Activated CD4-positive, alpha-beta T cell treated with anti-CD3 and anti-CD28 coated beads, Interleukin-2, amount 10 ng/mL, durations not matched to agents 24 days and 14 days (primary cell): ENCODE results near the gene SLC22A23. TPM values are rescaled to one million over a fixed set of nuclear protein-coding genes. Genes with fewer than 3 reads are reported as not detected.

ENCODE experiments used
- DNase-seq: peaks from one replicate; pipeline ENCODE4 v3.0.0; 2022
- H3K27ac Mint-ChIP-seq: one replicate; pipeline ENCODE4 v1.8.0; 2022; ENCODE audit warnings: mild to moderate bottlenecking, mixed read lengths
- H3K27me3 Mint-ChIP-seq: one replicate; pipeline ENCODE4 v1.8.0; 2022; ENCODE audit warnings: mixed read lengths
- H3K36me3 Mint-ChIP-seq: one replicate; pipeline ENCODE4 v1.8.0; 2022; ENCODE audit warnings: low read depth, mild to moderate bottlenecking, mixed read lengths
- H3K4me1 Mint-ChIP-seq: one replicate; pipeline ENCODE4 v1.8.0; 2021; ENCODE audit warnings: mixed read lengths
- H3K4me3 Mint-ChIP-seq: one replicate; pipeline ENCODE4 v1.8.0; 2022; ENCODE audit warnings: mild to moderate bottlenecking, moderate library complexity, mixed read lengths
- H3K9me3 Mint-ChIP-seq: one replicate; pipeline ENCODE4 v1.8.0; 2021; ENCODE audit warnings: mixed read lengths
- intact Hi-C: fragments of 100-400 bp; cut with micrococcal nuclease; formaldehyde crosslinking; loops from one replicate; pipeline ENCODE4 v1.15.1; 2023
- total RNA-seq: library from RNA; stranded (reverse); gene quantifications from 2 replicates; pipeline ENCODE4 v1.2.3, GENCODE V29; 2022

The SLC22A23 gene
- total RNA-seq, 1 donor from 2014 or later: 0.12 TPM

DNA sequence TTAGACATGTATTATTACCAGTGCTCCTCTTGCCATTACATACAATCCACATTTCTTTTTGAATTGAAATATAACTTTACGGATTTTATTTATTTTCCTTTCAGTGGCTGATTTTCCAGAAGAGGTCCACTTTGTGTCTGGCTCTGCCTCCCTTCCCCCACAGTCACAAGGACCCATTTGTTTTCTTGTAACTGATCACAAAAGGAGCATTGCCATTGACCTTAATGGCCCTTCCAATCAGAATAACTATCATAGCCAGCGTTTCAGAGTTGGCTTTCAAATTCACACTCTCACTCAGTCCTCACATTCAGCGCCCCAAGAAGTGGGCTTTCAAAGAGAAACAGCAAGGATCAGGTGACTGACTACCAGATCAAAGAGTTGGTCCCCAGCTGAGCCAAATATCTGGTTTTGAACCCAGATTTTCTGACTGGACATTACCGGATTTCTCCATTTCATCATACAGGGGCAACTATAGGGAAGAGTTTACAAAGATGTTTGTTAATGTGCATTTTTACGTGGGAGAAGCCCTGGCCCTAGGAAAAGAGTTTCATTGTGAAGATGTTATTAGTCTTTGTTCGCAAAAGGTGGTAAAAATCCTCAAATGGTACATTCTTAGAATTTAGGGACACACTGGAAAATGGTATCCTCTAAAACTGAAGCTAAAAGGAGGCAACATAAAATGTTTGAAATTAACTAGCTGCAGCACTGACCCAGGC, 2.0 kb upstream of the SLC22A23 start:
- Mint-ChIP-seq H3K27ac (no peak overlapping the region), H3K9me3 (no peaks in the 10 kb centered on the region), H3K4me3 (no peak overlapping the region), H3K36me3 (peaks cover 3% of the 10 kb centered on the region), H3K27me3 (peaks cover 45% of the 10 kb centered on the region), H3K4me1 (peaks cover 5% of the 10 kb centered on the region)
- intact Hi-C loops: loop anchor here (5.0 kb wide), 2 partner anchors 182 to 232 kb away; partner anchors contain the start of gene TUBB2B
- no peak for DNase-seq

- peaks cover 43% of the 10 kb centered on the region for H3K27me3 Mint-ChIP-seq
- H3K4me1 Mint-ChIP-seq: peaks cover 5% of the 10 kb centered on the region
- intact Hi-C loops: loop anchor here (5.0 kb wide), 2 partner anchors 181 to 231 kb away; partner anchors contain the start of gene TUBB2B
- H3K36me3 Mint-ChIP-seq: peaks cover 3% of the 10 kb centered on the region
- peak; percentile 67 for DNase-seq
- peak overlapping the region; percentile 73 for H3K4me3 Mint-ChIP-seq
- H3K27ac Mint-ChIP-seq: peak overlapping the region; percentile 38
- no peaks in the 10 kb centered on the region for H3K9me3 Mint-ChIP-seq
Measured at GRCh38 chr6:3457710-3458602, 1.1 kb upstream of the SLC22A23 start.

DNA sequence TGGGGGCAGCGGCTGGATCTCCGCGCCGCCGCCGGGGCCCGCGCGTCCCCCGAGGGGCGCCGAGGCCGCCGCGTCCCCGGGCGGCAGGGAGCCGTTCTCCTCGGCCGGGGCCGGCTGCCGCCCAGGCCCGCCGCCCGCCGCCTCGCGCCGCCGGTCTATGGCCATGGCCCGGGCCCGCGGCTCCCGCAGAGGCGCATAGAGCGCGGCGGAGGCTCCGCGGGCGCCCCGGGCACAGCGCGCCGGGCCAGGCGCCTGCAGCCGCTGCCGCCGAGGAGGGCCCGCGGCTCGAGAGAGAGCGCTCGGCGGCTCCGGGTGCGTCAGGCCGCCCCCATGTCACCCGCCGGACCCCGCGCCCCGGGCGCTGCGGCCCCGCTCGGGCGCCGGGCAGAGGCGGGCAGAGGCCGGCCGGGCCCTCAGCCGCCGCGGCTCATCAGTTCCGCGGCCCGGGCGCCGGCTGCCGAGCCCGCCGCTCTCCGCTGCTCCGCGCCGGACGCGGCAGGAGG, 404 bp downstream of the SLC22A23 start:
- Mint-ChIP-seq H3K9me3 (no peaks in the 10 kb centered on the region), H3K27ac (no peak overlapping the region), H3K4me1 (peaks cover 5% of the 10 kb centered on the region), H3K4me3 (no peak overlapping the region), H3K36me3 (peaks cover 3% of the 10 kb centered on the region), H3K27me3 (peaks cover 46% of the 10 kb centered on the region)
- intact Hi-C loops: loop anchor here (5.0 kb wide), 2 partner anchors 179 to 229 kb away; partner anchors contain the start of gene TUBB2B
- no peak for DNase-seq

DNA sequence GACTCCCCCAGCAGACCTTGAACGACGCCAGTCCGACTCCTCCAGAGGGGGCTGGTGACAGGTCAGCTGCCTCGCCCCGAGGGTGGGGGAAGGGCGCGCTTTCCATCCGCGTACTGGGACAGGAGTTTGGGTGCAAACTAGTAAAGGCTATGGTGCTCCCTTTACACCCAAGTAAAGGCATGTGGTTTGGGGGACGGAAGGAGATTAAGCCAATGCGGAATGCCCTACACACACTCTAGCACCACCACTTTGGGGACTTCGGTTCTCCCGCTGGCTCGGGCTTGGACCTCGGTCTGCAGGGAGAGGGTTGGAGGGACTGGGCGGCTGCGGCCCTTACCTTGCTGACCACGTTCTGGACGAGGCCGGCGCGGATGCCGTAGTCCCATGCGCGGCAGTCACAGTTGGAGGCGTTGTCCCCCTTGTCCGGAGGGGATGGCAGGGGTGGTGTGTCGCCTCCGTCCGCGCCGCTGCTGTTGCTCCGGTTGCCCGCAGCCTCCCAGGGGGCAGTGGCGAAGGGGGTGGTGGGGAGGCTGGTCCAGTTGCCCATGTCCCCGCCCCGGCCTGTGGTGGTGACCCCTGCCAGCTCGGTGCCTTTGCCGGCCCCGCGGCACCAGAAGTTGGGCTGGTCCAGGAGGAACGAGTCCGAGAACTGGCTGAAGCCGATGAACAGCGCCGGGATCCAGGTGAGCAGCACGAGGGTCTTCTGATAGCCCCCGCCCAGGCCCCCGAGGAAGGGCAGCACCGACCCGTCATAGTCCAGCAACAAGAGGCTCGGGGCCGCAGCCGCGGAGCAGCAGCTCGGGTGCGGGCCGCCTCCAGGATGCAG, 1.1 kb downstream of the SLC22A23 start:
- H3K27ac Mint-ChIP-seq: no peak overlapping the region
- H3K4me3 Mint-ChIP-seq: no peak overlapping the region
- DNase-seq: peak; percentile 70
- no peaks in the 10 kb centered on the region for H3K9me3 Mint-ChIP-seq
- intact Hi-C loops: loop anchor here (5.0 kb wide), 2 partner anchors 178 to 228 kb away; partner anchors contain the start of gene TUBB2B
- H3K27me3 Mint-ChIP-seq: peaks cover 41% of the 10 kb centered on the region
- H3K36me3 Mint-ChIP-seq: peaks cover 3% of the 10 kb centered on the region
- H3K4me1 Mint-ChIP-seq: peaks cover 5% of the 10 kb centered on the region

DNA sequence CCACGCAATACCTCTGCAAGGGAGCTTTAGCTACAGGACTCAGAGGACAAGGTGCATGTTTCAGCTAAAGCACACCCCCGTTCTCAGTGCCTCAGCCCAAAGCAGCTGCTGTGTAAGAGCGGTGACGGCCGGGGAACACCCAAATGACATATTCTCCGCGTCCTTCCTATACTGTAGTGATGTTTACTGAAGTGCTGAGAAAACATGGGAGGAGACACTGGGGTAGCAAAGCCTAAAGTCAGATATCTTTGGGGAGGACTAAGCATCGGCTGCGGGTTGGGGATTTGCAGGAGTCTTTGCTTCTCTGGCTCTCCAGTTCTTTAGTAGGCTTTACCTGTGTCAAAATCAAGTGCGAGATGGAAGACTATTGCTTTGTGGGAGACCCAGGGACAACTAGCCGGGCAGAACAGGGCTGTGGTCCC, 1.7 kb downstream of the SLC22A23 start:
- Mint-ChIP-seq H3K9me3 (no peaks in the 10 kb centered on the region), H3K4me1 (peaks cover 5% of the 10 kb centered on the region), H3K27me3 (peaks cover 37% of the 10 kb centered on the region), H3K27ac (no peak overlapping the region), H3K4me3 (no peak overlapping the region), H3K36me3 (peaks cover 3% of the 10 kb centered on the region)
- intact Hi-C loops: loop anchor here (5.0 kb wide), 2 partner anchors 178 to 228 kb away; partner anchors contain the start of gene TUBB2B
- peak; percentile 72 for DNase-seq

GRCh38 chr6:3454273-3455010, 2.4 kb downstream of the SLC22A23 start:
- no peak for DNase-seq
- Mint-ChIP-seq H3K9me3 (no peaks in the 10 kb centered on the region), H3K27ac (no peak overlapping the region), H3K4me1 (peaks cover 5% of the 10 kb centered on the region), H3K27me3 (peaks cover 30% of the 10 kb centered on the region), H3K4me3 (no peak overlapping the region), H3K36me3 (peaks cover 3% of the 10 kb centered on the region)
- intact Hi-C loops: loop anchor here (5.0 kb wide), 2 partner anchors 177 to 227 kb away; partner anchors contain the start of gene TUBB2B

- no peak for DNase-seq
- Mint-ChIP-seq H3K27ac (no peak overlapping the region), H3K27me3 (peaks cover 22% of the 10 kb centered on the region), H3K4me1 (peaks cover 9% of the 10 kb centered on the region), H3K4me3 (no peak overlapping the region), H3K36me3 (peaks cover 3% of the 10 kb centered on the region), H3K9me3 (no peaks in the 10 kb centered on the region)
- intact Hi-C loops: no loop called here
Measured at GRCh38 chr6:3453413-3454272, 3.2 kb downstream of the SLC22A23 start.

DNA sequence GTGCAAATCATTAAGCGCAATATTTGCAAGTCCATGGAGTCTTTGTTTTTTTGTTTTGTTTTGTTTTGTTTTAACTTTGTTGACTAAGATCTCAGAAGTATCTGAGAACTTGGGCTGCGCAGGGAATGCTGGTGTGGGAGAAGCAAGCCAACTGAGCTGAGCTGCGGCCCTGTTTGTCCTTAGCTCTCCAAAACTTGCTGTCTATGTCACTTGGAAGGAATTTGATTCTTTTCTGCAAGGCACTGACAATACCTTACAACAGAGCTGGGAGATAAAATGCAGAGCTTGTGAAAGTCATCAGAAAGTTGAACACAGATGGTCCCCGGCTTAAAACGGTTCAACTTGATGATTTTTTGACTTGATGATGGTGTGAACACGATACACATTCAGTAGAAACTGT, 5.4 kb downstream of the SLC22A23 start:
- no peak for DNase-seq
- Mint-ChIP-seq H3K9me3 (no peaks in the 10 kb centered on the region), H3K4me1 (peaks cover 5% of the 10 kb centered on the region), H3K36me3 (no peaks in the 10 kb centered on the region), H3K4me3 (no peak overlapping the region), H3K27ac (no peak overlapping the region), H3K27me3 (peaks cover 10% of the 10 kb centered on the region)
- intact Hi-C loops: no loop called here

DNA sequence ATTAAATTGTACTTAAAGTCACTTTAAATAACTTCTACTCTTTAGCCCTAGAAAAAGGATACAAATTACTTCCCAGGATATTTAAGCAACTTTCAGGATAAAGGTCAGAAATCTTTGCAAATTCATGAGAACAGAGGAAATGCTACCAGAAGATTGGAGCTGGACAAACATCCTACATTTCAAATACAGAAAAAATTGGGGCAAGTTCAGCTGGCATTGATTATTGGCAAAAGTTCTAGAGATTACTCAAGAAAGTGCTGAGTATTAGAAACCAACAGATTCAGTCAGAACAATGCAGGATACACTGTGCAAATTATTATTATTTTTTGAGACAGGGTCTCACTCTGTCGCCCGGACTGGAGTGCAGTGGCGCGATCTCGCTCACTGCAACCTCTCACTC, 6.0 kb downstream of the SLC22A23 start:
- H3K4me1 Mint-ChIP-seq: peaks cover 5% of the 10 kb centered on the region
- H3K4me3 Mint-ChIP-seq: no peak overlapping the region
- no peak overlapping the region for H3K27ac Mint-ChIP-seq
- no peaks in the 10 kb centered on the region for H3K36me3 Mint-ChIP-seq
- DNase-seq: no peak
- intact Hi-C loops: no loop called here
- H3K27me3 Mint-ChIP-seq: peaks cover 10% of the 10 kb centered on the region
- no peaks in the 10 kb centered on the region for H3K9me3 Mint-ChIP-seq

DNA sequence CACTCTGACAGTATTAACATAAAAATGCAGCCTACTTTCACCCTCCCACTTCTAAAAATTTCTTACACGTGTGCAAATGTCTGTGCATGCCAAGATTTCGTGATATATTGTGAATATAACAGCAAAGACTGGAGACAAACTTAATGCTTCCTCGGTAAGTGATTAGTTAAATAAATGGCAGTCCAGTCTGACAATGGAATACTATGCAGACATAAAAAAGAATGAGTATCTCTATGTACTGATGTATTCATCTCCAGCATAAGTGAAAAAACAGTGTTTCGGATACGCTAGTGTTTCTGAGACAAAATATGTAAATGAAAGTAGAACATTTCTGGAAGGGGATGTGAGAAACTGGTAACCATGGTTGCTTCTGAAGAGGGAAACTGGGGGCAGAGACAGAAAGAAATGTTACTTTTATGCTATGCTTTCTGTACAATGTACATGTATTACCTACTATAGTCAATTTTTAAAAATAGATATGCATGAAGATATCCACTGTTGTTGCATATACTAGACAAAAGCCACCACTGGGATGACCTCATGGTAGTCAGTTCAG, 7.0 kb downstream of the SLC22A23 start:
- H3K4me1 Mint-ChIP-seq: peaks cover 5% of the 10 kb centered on the region
- peaks cover 10% of the 10 kb centered on the region for H3K27me3 Mint-ChIP-seq
- no peak for DNase-seq
- intact Hi-C loops: no loop called here
- no peak overlapping the region for H3K27ac Mint-ChIP-seq
- H3K36me3 Mint-ChIP-seq: no peaks in the 10 kb centered on the region
- H3K9me3 Mint-ChIP-seq: no peaks in the 10 kb centered on the region
- no peak overlapping the region for H3K4me3 Mint-ChIP-seq

- H3K4me1 Mint-ChIP-seq: peaks cover 5% of the 10 kb centered on the region
- no peak overlapping the region for H3K4me3 Mint-ChIP-seq
- H3K27me3 Mint-ChIP-seq: peaks cover 10% of the 10 kb centered on the region
- no peak overlapping the region for H3K27ac Mint-ChIP-seq
- H3K36me3 Mint-ChIP-seq: no peaks in the 10 kb centered on the region
- H3K9me3 Mint-ChIP-seq: no peaks in the 10 kb centered on the region
- intact Hi-C loops: no loop called here
- no peak for DNase-seq
Measured at GRCh38 chr6:3449321-3449720, 7.5 kb downstream of the SLC22A23 start.

DNA sequence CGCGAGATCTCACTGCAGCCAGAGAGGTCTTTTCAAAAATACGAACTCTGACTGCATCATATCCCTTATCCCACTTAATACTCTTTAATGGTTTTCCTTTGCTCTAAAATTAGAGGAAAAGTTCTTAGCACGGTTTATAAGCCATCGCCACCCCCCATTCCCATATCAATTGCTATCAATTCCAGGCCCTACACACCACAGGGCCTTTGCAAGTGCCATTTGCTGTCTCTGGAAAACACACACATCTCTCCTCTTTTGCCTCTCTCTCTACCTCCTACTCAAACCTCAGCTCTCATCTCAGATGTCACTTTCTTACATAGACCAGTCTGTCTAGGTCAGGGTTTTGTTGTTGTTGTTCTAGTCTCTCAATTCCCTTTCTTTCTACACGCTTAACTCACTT, 9.8 kb downstream of the SLC22A23 start:
- Mint-ChIP-seq H3K4me1 (peaks cover 5% of the 10 kb centered on the region), H3K4me3 (no peak overlapping the region), H3K36me3 (no peaks in the 10 kb centered on the region), H3K27me3 (peaks cover 5% of the 10 kb centered on the region), H3K27ac (no peak overlapping the region), H3K9me3 (no peaks in the 10 kb centered on the region)
- intact Hi-C loops: no loop called here
- DNase-seq: no peak
